PC-3 (cell line): ENCODE results near the gene NRCAM. TPM values are rescaled to one million over a fixed set of nuclear protein-coding genes. Genes with fewer than 3 reads are reported as not detected.

Experiments
- ATAC-seq: fragments of 200-7000 bp; cut with Tn5 transposase; 2 replicates; pipeline ENCODE4 v1.9.1; 2020; ENCODE audit warnings: mild to moderate bottlenecking, moderate library complexity
- BruUV-seq: library from RNA; stranded (reverse); fragments of 400-500 nt; replicated peaks from 2 replicates; lab custom pipeline; 2021; lab: Mats Ljungman, UMichigan
- CTCF ChIA-PET: fragments of 300-600 bp; sonication (Branson Sonifier 250); formaldehyde crosslinking; loops from one replicate; lab custom pipeline; 2022; ENCODE audit warnings: antibody characterized with exemption; lab: Charles Lee
- POLR2A ChIA-PET: fragments of 300-600 bp; sonication (Branson Sonifier 250); formaldehyde crosslinking; loops from one replicate; lab custom pipeline; 2022; ENCODE audit warnings: antibody characterized with exemption; ENCODE audit not compliant: unreplicated experiment; lab: Charles Lee
- DNase-seq: peaks from one replicate; pipeline ENCODE4 v3.0.0-alpha.2; 2015
- H2AFZ ChIP-seq: fragments of 300-600 bp; sonication (generic); 2 replicates; pipeline ENCODE4 v1.6.0; 2016; ENCODE audit warnings: antibody characterized with exemption, low read length
- H3F3A ChIP-seq: fragments of 300-600 bp; sonication (generic); one replicate; pipeline ENCODE4 v1.6.0; 2017; ENCODE audit warnings: antibody characterized with exemption, low read length, control low read depth, mild to moderate bottlenecking; ENCODE audit not compliant: unreplicated experiment
- H3K27ac ChIP-seq: fragments of 300-600 bp; sonication (generic); 2 replicates; pipeline ENCODE4 v1.5.1; 2016; ENCODE audit warnings: mild to moderate bottlenecking, low read length
- H3K27me3 ChIP-seq: fragments of 300-600 bp; sonication (generic); 2 replicates; pipeline ENCODE4 v1.6.1; 2016; ENCODE audit warnings: low read length, mixed read lengths
- H3K36me3 ChIP-seq: fragments of 300-600 bp; sonication (generic); 2 replicates; pipeline ENCODE4 v1.6.1; 2016; ENCODE audit warnings: low read depth, mixed run types, low read length, mixed read lengths
- H3K4me1 ChIP-seq: fragments of 300-600 bp; sonication (generic); 2 replicates; pipeline ENCODE4 v1.5.1; 2016; ENCODE audit warnings: low read length; ENCODE audit not compliant: insufficient read depth
- H3K4me2 ChIP-seq: fragments of 300-600 bp; sonication (generic); 2 replicates; pipeline ENCODE4 v1.6.0; 2016; ENCODE audit warnings: low read length
- H3K4me3 ChIP-seq: fragments of 300-600 bp; sonication (generic); 2 replicates; pipeline ENCODE4 v1.5.1; 2016; ENCODE audit warnings: mild to moderate bottlenecking, low read length, mixed read lengths
- H3K79me2 ChIP-seq: fragments of 300-600 bp; sonication (generic); 2 replicates; pipeline ENCODE4 v1.6.1; 2017; ENCODE audit warnings: low read length, mixed read lengths
- H3K9ac ChIP-seq: fragments of 300-600 bp; sonication (generic); 2 replicates; pipeline ENCODE4 v1.6.0; 2016; ENCODE audit warnings: mild to moderate bottlenecking, low read length
- H3K9me2 ChIP-seq: fragments of 300-600 bp; sonication (generic); replicated peaks from 2 replicates; pipeline ENCODE4 v1.6.1; 2016; ENCODE audit warnings: mixed run types, low read length, mixed read lengths
- H3K9me3 ChIP-seq: fragments of 300-600 bp; sonication (generic); 2 replicates; pipeline ENCODE4 v1.6.1; 2016; ENCODE audit warnings: low read length, mixed read lengths
- H4K20me1 ChIP-seq: fragments of 300-600 bp; sonication (generic); 2 replicates; pipeline ENCODE4 v1.6.1; 2016; ENCODE audit warnings: low read length, mixed read lengths
- CTCF ChIP-seq: fragments of 300-600 bp; sonication (generic); conservative IDR thresholded peaks from 2 replicates; pipeline ENCODE4 v1.5.1; 2017; ENCODE audit warnings: antibody characterized with exemption, low read depth, mild to moderate bottlenecking, low read length
- EZH2 ChIP-seq: fragments of 300-600 bp; sonication (generic); IDR thresholded peaks from one replicate; pipeline ENCODE4 v1.6.1; 2017; ENCODE audit warnings: antibody characterized with exemption, mild to moderate bottlenecking, low read length; ENCODE audit not compliant: unreplicated experiment
- EZH2phosphoT487 ChIP-seq: fragments of 300-600 bp; sonication (generic); IDR thresholded peaks from 2 replicates; pipeline ENCODE4 v1.6.1; 2018; ENCODE audit warnings: mild to moderate bottlenecking, antibody characterized with exemption, low read length, borderline replicate concordance
- intact Hi-C: fragments of 100-400 bp; cut with micrococcal nuclease; formaldehyde crosslinking; loops from 2 replicates; pipeline ENCODE4 v1.9.0; 2023
- total RNA-seq: library from RNA; depleted of rRNA; stranded (reverse); fragments of >200 nt; gene quantifications from 2 replicates; pipeline ENCODE4 v1.2.3, GENCODE V29; 2014

The NRCAM gene
- total RNA-seq, 1 experiment from 2014 or later, result not detected

GRCh38 chr7:108285003-108285368 lies 171.2 kb downstream of the NRCAM start:
- no peaks in the 10 kb centered on the region for H3K4me1 ChIP-seq
- CTCF ChIA-PET, result no interaction called here
- no peaks in the 10 kb centered on the region for H3K36me3 ChIP-seq
- H3K9ac ChIP-seq, result no peak overlapping the region
- H3K4me3 ChIP-seq, result no peak overlapping the region
- BruUV-seq, result no TSS peak
- ATAC-seq (no peak), DNase-seq (no peak)
- no peaks in the 10 kb centered on the region for H3F3A ChIP-seq
- no peak overlapping the region for H3K27ac ChIP-seq
- peaks cover 69% of the 10 kb centered on the region for H3K27me3 ChIP-seq
- no peak overlapping the region for H2AFZ ChIP-seq
- no peaks in the 10 kb centered on the region for H3K9me3 ChIP-seq
- no peaks in the 10 kb centered on the region for H3K79me2 ChIP-seq
- H3K9me2 ChIP-seq, result no peaks in the 10 kb centered on the region
- H4K20me1 ChIP-seq, result no peaks in the 10 kb centered on the region
- TF ChIP-seq CTCF, result no peak
- TF ChIP-seq EZH2, result no peak
- no peak for TF ChIP-seq EZH2phosphoT487
- POLR2A ChIA-PET, result no interaction called here
- intact Hi-C loops, result no loop called here
- H3K4me2 ChIP-seq, result no peak overlapping the region

GRCh38 chr7:108284349-108285002 lies 171.8 kb downstream of the NRCAM start:
- no peak for TF ChIP-seq EZH2
- H3K9me2 ChIP-seq, result no peaks in the 10 kb centered on the region
- H3K4me1 ChIP-seq, result no peaks in the 10 kb centered on the region
- ATAC-seq (no peak), DNase-seq (no peak)
- H3F3A ChIP-seq, result no peaks in the 10 kb centered on the region
- H3K9ac ChIP-seq, result no peak overlapping the region
- no peak overlapping the region for H3K4me3 ChIP-seq
- no peaks in the 10 kb centered on the region for H3K79me2 ChIP-seq
- no peak overlapping the region for H3K4me2 ChIP-seq
- H4K20me1 ChIP-seq, result no peaks in the 10 kb centered on the region
- intact Hi-C loops, result no loop called here
- H3K27ac ChIP-seq, result no peak overlapping the region
- no peak overlapping the region for H2AFZ ChIP-seq
- peaks cover 65% of the 10 kb centered on the region for H3K27me3 ChIP-seq
- CTCF ChIA-PET, result no interaction called here
- H3K36me3 ChIP-seq, result no peaks in the 10 kb centered on the region
- no TSS peak for BruUV-seq
- H3K9me3 ChIP-seq, result no peaks in the 10 kb centered on the region
- POLR2A ChIA-PET, result no interaction called here

GRCh38 chr7:108283252-108283651 lies 173.0 kb downstream of the NRCAM start:
- intact Hi-C loops, result no loop called here
- Histone ChIP-seq H3K79me2 (no peaks in the 10 kb centered on the region), H4K20me1 (no peaks in the 10 kb centered on the region), H3K9me3 (no peaks in the 10 kb centered on the region), H3K27me3 (peaks cover 57% of the 10 kb centered on the region), H3K9ac (no peak overlapping the region), H3K4me3 (no peak overlapping the region), H3K4me2 (no peak overlapping the region), H3K36me3 (no peaks in the 10 kb centered on the region), H3K9me2 (no peaks in the 10 kb centered on the region), H3K4me1 (no peaks in the 10 kb centered on the region), H2AFZ (no peak overlapping the region), H3F3A (no peaks in the 10 kb centered on the region), H3K27ac (no peak overlapping the region)
- ATAC-seq, result no peak
- no peak for TF ChIP-seq EZH2phosphoT487
- TF ChIP-seq EZH2, result no peak
- no peak for TF ChIP-seq CTCF
- no peak for DNase-seq
- ChIA-PET CTCF (no interaction called here), POLR2A (interaction anchor here (0.5 kb wide), 1 partner anchor 72 kb away, joined by 3 read pairs; no protein-coding TSS in a partner anchor)
- no TSS peak for BruUV-seq
